ENCODE measurements around the gene AQP12A.

GRCh38 chr2:240735476-240735875 is 43.8 kb downstream of the AQP12A start:
- TF ChIP-seq CTCF (IDR thresholded peaks at IDR 0.05) (no peak), POLR2AphosphoS5 (IDR thresholded peaks at IDR 0.05) (no peak)

Measured in prostate gland (tissue), 2 donors.